GM19023 (cell line): ENCODE data around the gene UPF1.

Experiments
- ATAC-seq: cut with Tn5 transposase; IDR thresholded peaks from one replicate; pipeline ENCODE4 v1.9.1; 2021; ENCODE audit warnings: mild to moderate bottlenecking, moderate library complexity; ENCODE audit not compliant: unreplicated experiment

UPF1 gene

GRCh38 chr19:18869781-18870530 is 38.2 kb downstream of the UPF1 start:
- ATAC-seq, result no peak

- no peak for ATAC-seq
Observed at GRCh38 chr19:18870531-18871172, 38.9 kb downstream of the UPF1 start.

GRCh38 chr19:18871543-18871942 is 39.8 kb downstream of the UPF1 start:
- no peak for ATAC-seq

- no peak for ATAC-seq
Observed at GRCh38 chr19:18875726-18876125, 44.0 kb downstream of the UPF1 start.

- ATAC-seq, result no peak
Observed at GRCh38 chr19:18876865-18877264, 45.1 kb downstream of the UPF1 start.

- ATAC-seq, result no peak
Observed at GRCh38 chr19:18878058-18878797, 46.5 kb downstream of the UPF1 start.

- ATAC-seq, result no peak
Observed at GRCh38 chr19:18878858-18879578, 47.3 kb downstream of the UPF1 start.

- ATAC-seq, result no peak
Observed at GRCh38 chr19:18879579-18880373, 48.0 kb downstream of the UPF1 start.

GRCh38 chr19:18881491-18881890 is 49.7 kb downstream of the UPF1 start:
- no peak for ATAC-seq

GRCh38 chr19:18883526-18884304 is 52.0 kb downstream of the UPF1 start:
- ATAC-seq, result no peak

- no peak for ATAC-seq
Observed at GRCh38 chr19:18886972-18887371, 55.2 kb downstream of the UPF1 start.

- ATAC-seq, result no peak
Observed at GRCh38 chr19:18889949-18890745, 58.4 kb downstream of the UPF1 start.

GRCh38 chr19:18893587-18894253 is 62.0 kb downstream of the UPF1 start:
- ATAC-seq, result no peak

GRCh38 chr19:18894254-18895037 is 62.7 kb downstream of the UPF1 start:
- ATAC-seq, result no peak

- no peak for ATAC-seq
Observed at GRCh38 chr19:18895038-18895823, 63.5 kb downstream of the UPF1 start.

GRCh38 chr19:18895824-18896341 is 64.1 kb downstream of the UPF1 start, which contains the start of gene CERS1:
Gene CERS1 (minus strand): TSS chr19:18896158. CDS start chr19:18896072, 86 bp downstream.
- ATAC-seq, result no peak
